Measurements from ENCODE around the gene ZFYVE21. TPM values are rescaled to one million over a fixed set of nuclear protein-coding genes. Genes with fewer than 3 reads are reported as not detected.

ZFYVE21 gene
- total RNA-seq, 1 donor, result 47.0 TPM

- TF ChIP-seq, protein P1, sequence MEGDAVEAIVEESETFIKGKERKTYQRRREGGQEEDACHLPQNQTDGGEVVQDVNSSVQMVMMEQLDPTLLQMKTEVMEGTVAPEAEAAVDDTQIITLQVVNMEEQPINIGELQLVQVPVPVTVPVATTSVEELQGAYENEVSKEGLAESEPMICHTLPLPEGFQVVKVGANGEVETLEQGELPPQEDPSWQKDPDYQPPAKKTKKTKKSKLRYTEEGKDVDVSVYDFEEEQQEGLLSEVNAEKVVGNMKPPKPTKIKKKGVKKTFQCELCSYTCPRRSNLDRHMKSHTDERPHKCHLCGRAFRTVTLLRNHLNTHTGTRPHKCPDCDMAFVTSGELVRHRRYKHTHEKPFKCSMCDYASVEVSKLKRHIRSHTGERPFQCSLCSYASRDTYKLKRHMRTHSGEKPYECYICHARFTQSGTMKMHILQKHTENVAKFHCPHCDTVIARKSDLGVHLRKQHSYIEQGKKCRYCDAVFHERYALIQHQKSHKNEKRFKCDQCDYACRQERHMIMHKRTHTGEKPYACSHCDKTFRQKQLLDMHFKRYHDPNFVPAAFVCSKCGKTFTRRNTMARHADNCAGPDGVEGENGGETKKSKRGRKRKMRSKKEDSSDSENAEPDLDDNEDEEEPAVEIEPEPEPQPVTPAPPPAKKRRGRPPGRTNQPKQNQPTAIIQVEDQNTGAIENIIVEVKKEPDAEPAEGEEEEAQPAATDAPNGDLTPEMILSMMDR (IDR thresholded peaks at IDR 0.05; ENCODE audit: insufficient read depth, low read length), result no peak
- no peak overlapping the region for H3K4me3 ChIP-seq (ENCODE audit: low read depth, low read length)
- DNase-seq (ENCODE audit: low read depth), result no peak
Observed at GRCh38 chr14:103705504-103706284, 9.9 kb upstream of the ZFYVE21 start.

- H3K4me3 ChIP-seq (ENCODE audit: low read depth, low read length), result no peak overlapping the region
- no peak for DNase-seq (ENCODE audit: low read depth)
- TF ChIP-seq, protein P1 (IDR thresholded peaks at IDR 0.05; ENCODE audit: insufficient read depth, low read length), result no peak
Observed at GRCh38 chr14:103706551-103707328, 8.9 kb upstream of the ZFYVE21 start.

- DNase-seq (ENCODE audit: low read depth), result no peak
- TF ChIP-seq, protein P1 (IDR thresholded peaks at IDR 0.05; ENCODE audit: insufficient read depth, low read length), result no peak
- H3K4me3 ChIP-seq (ENCODE audit: low read depth, low read length), result no peak overlapping the region
Observed at GRCh38 chr14:103707329-103708263, 8.0 kb upstream of the ZFYVE21 start.

DNA sequence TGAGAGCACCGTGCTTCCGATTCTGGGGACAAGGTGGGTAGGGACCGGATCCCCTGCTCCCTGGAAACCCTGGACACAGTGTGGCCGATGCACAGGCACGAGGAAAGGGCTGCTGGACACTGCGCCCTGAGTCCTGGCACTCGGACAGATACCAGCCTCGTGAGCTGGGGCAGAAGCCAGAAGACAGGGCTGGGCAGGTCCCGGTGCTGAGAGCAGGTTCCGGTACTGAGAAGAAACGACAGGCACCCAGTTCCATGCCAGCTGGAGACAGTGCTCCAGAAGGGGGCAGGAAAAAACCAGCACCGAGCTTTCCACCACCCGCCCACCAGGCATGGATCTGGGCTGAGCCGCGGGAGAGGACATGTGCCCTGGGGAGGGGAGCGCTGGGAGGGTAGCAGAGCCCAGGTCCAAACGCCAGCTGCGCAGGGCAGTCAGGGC, 6.8 kb upstream of the ZFYVE21 start:
- no peak for DNase-seq (ENCODE audit: low read depth)
- TF ChIP-seq, protein P1 (IDR thresholded peaks at IDR 0.05; ENCODE audit: insufficient read depth, low read length), result no peak
- no peak overlapping the region for H3K4me3 ChIP-seq (ENCODE audit: low read depth, low read length)

GRCh38 chr14:103709814-103710213, 5.8 kb upstream of the ZFYVE21 start:
- H3K4me3 ChIP-seq (ENCODE audit: low read depth, low read length), result no peak overlapping the region
- no peak for DNase-seq (ENCODE audit: low read depth)

More at GRCh38 chr14:103709814-103710213, 5.8 kb upstream of the ZFYVE21 start:
- TF ChIP-seq, protein P1 (IDR thresholded peaks at IDR 0.05; ENCODE audit: insufficient read depth, low read length), result no peak
